DMS153 treated with DMSO at 0.1 percent for 48 hours (cell line): ENCODE measurements around the gene PHTF1.
"Not testable (repeated sequence)": the region's sequence is repeated elsewhere in the genome, so short reads cannot be mapped to it uniquely, and the experiment has no call there.

ENCODE experiments used
- DNase-seq: peaks from one replicate; lab custom pipeline; 2025; ENCODE audit not compliant: unreplicated experiment; lab: John Stamatoyannopoulos, UW

Gene PHTF1

DNA sequence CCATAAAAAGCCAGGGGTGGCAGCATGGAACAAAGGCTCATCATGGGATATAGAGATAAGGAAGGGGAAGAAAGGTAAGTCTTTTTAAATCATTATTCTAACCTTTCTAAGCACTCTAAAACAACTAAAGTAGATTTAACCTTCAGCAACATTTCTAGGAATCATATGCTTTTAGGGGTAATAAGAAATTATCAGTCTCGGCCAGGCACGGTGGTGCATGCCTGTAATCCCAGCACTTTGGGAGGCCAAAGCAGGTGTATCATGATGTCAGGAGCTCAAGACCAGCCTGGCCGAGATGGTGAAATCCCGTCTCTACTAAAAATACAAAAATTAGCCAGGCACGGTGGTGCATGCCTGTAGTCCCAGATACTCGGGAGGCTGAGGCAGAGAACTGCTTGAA is 20.3 kb upstream of the PHTF1 start:
- no peak for DNase-seq

DNA sequence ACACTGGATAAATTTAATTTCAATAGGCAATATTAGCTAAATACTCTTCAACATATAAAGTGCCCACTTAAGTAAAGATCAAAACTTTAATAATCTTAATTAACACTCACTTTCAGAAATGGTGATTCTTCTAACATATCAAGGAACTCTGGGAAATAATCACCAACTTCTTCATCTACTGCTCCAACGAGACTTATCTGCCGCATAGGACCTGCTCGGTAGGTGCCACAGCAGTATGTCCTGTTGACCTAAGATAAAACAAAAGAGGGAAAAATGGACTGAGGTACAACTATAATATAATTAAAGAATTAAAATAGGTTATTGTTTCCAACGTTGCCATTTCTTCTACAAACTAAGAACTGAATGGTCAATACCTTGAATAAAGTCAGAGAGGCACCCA is 18.3 kb upstream of the PHTF1 start:
- no peak for DNase-seq

- no peak for DNase-seq
These were observed 10.7 kb upstream of the PHTF1 start for GRCh38 chr1:113770031-113770430.

GRCh38 chr1:113769601-113769970 is 10.3 kb upstream of the PHTF1 start:
- DNase-seq: no peak

DNA sequence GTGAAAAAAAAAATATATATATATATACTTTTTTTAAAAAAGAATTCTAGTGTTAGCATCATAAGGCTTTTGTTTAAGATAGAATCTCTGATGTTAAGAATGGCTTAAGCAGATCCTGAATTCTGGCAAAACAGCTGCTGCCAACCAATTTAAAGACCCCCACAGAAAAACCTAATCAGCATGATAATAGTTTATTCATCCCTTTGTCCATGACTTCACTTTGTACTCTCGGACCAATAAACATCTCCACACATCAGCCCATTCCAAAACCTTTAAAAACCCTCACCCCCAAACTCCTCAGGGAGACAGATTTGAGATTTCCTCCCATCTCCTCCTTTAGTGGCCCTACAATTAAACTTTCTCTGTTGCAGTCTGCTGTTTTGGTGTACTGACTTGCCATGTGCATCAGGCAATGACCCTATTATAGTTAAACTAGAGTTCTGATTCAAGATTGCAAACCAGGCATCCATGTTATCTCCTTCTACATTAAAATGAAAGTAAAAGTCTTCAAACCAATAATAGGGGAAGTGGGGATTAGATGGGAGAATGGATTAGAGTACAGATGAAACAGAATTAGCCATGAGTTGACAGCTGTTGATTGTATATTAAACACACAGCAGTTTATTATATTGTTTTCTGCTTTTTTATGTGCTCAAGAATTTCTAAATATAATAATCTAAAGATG is 9.8 kb upstream of the PHTF1 start:
- no peak for DNase-seq

GRCh38 chr1:113765306-113766230 is 6.3 kb upstream of the PHTF1 start:
- no peak for DNase-seq

DNA sequence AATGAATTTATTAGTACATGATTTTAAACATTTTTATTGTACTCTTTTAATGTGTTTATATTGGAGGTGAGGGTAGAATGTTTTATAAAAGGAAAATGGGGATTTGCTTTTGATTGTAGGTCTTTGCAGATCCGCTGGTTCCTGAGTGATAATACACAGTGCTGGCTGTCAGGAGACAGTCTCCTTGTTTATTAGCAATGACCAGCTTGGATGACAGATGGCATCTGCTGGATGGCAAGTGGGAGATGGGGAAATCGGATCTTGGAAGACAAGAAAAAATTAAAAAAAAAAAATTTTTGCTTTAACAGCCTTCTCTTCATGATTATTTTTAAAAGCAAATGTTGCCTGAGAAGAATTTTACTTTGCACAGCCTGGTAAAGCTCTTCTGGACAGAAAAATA is 4.4 kb upstream of the PHTF1 start:
- no peak for DNase-seq

GRCh38 chr1:113761937-113762336 is 2.7 kb upstream of the PHTF1 start:
- no peak for DNase-seq

DNA sequence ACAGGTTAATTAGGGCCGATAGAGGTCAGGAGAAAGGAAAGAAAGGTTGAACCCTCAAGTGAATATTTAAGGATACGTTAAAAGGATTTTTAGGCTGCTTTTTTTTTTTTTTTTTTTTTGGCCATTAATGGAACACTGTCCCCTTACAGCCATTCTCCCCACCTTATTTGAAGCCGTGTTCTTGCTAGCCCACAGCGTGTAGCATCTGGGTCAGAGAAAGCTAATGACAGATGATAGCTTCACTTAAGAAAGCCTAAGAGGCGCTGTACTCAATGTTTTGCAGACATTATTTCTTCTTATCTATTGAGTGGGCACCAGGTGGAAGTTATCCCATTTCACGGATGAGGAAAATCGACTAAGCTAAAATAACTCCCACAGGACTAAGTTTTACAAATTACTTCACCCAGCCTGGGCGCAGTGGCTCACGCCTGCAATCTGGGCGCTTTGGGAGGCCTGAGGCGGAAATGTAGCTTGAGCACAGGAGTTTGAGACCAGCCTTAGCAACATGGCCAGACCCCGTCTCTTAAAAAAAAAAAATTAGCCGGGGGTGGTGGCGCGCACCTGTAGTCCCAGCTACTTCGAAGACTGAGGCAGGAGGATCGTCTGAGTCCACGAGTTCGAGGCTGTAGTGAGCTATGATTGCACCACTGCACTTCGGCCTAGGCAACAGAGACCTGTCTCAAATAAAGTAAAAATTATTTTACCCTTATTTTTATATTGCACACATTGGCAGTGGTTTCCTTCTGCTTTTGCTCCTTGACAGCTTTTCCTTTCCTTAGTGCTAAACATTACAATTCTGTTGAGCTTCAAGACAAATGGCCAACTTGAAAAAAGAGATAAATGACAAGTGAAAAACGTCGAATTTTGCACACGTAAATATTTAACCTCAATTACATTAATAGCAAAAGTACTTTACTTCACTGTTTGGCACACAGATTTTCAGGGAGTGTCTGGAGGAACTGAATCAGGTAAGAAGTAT is 1.1 kb upstream of the PHTF1 start:
- no peak for DNase-seq

- peak; percentile 41 for DNase-seq
These were observed 504 bp downstream of the PHTF1 start for GRCh38 chr1:113758631-113759332.

- no peak for DNase-seq
These were observed 2.8 kb downstream of the PHTF1 start for GRCh38 chr1:113756461-113756860.

DNA sequence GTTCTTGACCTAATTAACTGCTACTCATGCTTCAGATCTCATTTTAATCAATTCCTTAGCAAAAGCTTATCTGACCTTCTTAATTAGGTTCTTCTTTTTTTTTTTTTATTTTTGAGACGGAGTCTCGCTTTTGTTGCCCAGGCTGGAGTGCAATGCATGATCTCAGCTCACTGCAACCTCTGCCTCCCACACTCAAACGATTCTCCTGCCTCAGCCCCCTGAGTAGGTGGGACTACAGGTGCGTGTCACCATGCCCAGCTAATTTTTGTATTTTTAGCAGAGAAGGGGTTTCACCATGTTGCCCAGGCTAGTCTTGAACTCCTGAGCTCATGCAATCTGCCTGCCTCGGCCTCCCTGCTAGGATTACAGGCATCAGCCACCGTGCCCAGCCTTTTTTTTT is 6.0 kb downstream of the PHTF1 start:
- not testable (repeated sequence) for DNase-seq

DNA sequence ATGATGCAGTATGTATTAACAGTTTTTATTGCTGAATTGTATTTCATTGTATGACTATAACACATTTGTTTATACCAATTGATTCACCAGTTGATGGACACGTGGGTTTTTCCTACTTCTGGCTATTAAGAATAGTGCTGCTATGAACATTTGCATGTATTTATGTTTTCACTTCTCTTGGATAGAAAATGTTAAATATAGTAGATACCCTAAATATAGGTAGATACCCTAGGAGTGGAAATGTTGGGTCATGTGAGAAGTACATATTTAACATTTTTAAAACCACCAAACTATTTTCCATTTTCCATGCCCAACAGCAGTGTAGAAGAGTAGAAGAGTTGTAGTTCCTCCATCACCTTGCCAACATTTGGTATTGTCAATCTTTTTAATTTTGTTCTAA is 7.8 kb downstream of the PHTF1 start:
- DNase-seq: no peak

DNA sequence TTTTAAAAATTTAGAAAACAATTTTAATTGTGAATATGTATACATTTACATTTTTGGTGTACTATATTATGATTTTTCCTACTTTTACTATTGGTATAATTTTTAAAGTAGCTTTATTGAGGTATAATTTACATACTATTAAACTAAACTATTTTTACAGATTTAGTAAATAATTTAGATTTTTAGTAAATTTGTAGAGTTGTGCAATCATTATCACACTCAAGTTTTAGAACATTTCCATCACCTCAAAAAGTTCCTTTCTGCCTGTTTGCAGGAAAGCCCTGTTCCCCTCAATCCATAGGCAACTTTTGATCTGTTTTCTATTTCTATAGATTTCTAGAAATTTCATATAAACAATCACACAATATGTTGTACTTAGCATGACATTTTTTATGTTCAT is 8.2 kb downstream of the PHTF1 start:
- DNase-seq: no peak

DNA sequence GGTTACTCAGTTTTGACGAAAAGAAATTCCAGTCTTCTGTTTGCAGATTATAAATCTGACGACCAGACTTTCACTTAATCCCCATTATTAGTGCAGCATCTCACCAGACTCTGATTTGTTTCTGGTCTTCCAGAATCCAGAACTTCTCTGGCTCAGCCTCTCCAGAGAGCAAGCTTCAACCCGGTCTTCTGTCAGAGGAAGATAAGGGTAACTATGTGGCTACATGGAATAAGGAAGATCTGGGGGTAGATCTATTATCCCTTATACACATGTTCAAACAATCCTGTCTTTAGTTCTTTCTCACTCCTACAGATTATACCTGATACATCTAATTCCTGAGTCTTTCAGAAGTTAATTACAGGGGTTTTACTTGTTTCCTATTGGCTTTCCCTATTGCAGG is 9.9 kb downstream of the PHTF1 start:
- DNase-seq: no peak

- DNase-seq: no peak
These were observed 11.9 kb downstream of the PHTF1 start for GRCh38 chr1:113747376-113747775.

- no peak for DNase-seq
These were observed 13.9 kb downstream of the PHTF1 start for GRCh38 chr1:113745425-113745824.

DNA sequence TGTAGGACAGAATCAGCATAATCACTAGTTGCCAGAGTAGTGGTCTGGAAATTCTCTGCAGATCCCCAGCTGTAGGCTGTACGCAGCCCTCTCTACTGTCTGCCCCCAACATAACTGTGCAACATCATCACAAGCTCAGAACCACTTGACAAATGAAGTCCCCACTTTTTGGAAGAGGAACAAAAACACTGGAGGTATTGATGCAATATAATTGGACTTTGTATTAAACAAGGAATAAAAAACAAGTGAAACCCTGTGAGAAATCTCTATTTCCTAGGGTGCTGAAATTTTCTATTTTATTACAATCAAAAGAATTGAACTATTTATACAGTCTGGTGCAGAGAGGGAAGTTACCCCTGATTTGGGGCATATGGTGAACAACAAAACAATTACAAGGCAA is 15.2 kb downstream of the PHTF1 start:
- no peak for DNase-seq

DNA sequence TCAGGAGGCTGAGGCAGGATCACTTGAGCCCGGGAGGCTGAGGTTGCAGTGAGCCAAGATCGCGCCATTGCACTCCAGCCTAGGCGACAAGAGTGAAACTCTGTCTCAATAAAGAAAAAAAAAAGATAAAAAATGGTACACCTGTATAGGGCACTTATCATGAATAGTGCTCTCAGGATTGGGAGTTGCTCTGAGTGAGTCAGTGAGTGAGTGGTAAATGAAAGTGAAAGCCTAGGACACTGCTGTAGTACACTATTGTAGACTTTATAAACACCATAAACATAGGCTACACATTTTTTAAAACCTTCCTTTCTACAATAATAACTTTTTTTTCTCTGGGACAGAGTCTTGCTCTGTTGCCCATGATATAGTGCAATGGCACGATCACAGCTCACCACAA is 16.8 kb downstream of the PHTF1 start:
- no peak for DNase-seq

DNA sequence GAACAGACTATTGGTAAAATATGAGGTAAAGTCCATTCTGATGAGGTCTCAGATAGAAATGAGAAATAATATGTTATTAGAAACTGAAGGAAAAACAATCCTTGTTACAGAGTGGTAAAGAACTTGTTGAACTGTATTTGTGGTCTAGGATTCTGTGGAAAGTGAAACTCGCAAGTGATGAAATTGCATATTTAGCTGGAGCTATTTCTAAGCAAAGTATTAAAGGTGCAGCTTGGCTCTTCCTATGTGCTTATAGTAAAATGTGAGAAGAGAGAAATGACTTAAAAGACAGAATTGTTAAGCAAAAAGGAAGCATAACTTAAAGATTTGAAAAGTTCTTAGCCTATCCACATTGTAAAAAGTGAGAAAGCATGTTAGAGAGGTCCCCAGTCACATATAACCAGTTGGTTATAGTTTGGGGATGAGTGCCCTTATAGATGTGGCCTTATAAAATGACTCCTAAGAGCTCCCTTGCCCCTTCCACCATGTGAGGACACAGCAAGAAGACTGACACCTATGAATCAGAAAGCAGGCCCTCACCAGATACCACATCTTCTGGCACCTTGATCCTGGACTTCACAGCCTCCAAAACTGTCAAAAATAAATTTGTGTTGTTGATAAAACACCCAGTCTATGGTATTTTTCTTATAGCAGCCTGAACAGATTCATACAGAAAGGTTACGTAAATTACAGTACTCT is 24.8 kb downstream of the PHTF1 start:
- DNase-seq: no peak
